Large intestine (tissue), 3 donors: Measurements from ENCODE around the gene RETREG2. TPM values are rescaled to one million over a fixed set of nuclear protein-coding genes. Genes with fewer than 3 reads are reported as not detected.

Experiments used
- DNase-seq, 2 donors: peaks; one replicate each; pipeline versions ENCODE4 v3.0.0 to v3.0.0-alpha.2; 2013
- H3K27ac ChIP-seq: one replicate; pipeline ENCODE4 v1.5.1; 2013; ENCODE audit warnings: low read length
- H3K27me3 ChIP-seq: 2 replicates; pipeline ENCODE4 v1.6.1; 2013; ENCODE audit warnings: low read length; ENCODE audit not compliant: control insufficient read depth, insufficient read depth
- H3K36me3 ChIP-seq: 2 replicates; pipeline ENCODE4 v1.6.1; 2013; ENCODE audit warnings: low read length; ENCODE audit not compliant: control insufficient read depth, insufficient read depth
- H3K4me1 ChIP-seq: one replicate; pipeline ENCODE4 v1.6.1; 2013; ENCODE audit warnings: low read length; ENCODE audit not compliant: control insufficient read depth, insufficient read depth
- H3K4me3 ChIP-seq: one replicate; pipeline ENCODE4 v1.5.1; 2013; ENCODE audit warnings: low read length
- H3K9me3 ChIP-seq: one replicate; pipeline ENCODE4 v1.6.1; 2013; ENCODE audit warnings: mild to moderate bottlenecking, low read depth, low read length, moderate library complexity; ENCODE audit not compliant: control insufficient read depth
- whole genome bisulfite sequencing: methylation state at CpG from one replicate; pipeline ENCODE4 v1.1.5; 2013; ENCODE audit warnings: low lambda C conversion rate; ENCODE audit not compliant: insufficient coverage; 5-methylcytosine and 5-hydroxymethylcytosine counted together
- polyA plus RNA-seq: library from polyadenylated mRNA; unstranded; fragments of 120-200 nt; gene quantifications from one replicate; pipeline ENCODE4 v1.2.1, GENCODE V29; 2013

The RETREG2 gene
- polyA plus RNA-seq, 1 donor = 82.0 TPM

DNA sequence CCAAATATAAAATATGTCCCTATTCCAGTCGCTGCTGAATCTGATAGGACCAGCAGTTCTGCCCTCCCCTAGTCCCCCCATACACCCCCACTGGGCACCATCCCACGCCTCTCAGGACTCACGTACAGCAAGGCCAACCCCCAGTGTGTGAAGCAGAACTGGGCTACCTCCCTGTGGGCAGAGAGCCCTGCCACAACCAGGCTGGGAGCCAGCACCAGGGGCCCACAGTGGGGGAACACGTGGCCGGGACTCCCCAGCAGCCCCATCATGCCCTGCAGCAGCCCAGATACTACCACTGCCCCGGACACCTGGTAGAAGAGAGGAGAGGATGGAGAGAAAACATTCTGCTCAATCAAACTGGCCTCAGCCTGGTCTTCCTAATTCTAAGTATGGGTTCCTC is 9.5 kb upstream of the RETREG2 start:
- no peaks in the 10 kb centered on the region for H3K9me3 ChIP-seq
- no peak overlapping the region for H3K27ac ChIP-seq
- peaks cover 21% of the 10 kb centered on the region for H3K36me3 ChIP-seq
- DNase-seq = no peak
- H3K27me3 ChIP-seq = no peaks in the 10 kb centered on the region
- peaks cover 22% of the 10 kb centered on the region for H3K4me1 ChIP-seq
- no CpG with 5 or more reads among the region's 6 CpGs for WGBS
- H3K4me3 ChIP-seq = no peak overlapping the region

DNA sequence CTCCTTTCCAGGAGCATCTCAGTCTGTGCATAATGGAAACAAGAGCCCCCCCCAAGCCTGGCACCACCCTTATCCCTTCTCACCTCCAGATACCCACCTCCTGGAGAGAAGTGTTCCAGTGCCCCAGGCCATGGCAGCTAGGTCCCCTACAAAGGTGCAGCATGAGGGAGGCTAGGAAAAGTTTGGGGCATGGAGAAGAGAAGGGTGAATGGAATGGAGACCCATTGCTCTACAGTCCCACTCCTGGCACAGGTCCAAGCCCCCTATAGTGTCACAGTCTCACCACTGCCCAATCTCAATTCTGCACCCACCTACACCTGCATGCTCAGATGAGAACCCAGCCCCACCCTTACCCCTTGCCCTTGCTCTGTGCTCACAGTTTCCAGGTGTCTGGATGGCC is 9.1 kb upstream of the RETREG2 start:
- H3K27me3 ChIP-seq = no peaks in the 10 kb centered on the region
- H3K4me1 ChIP-seq = peaks cover 22% of the 10 kb centered on the region
- no peak overlapping the region for H3K27ac ChIP-seq
- DNase-seq = no peak
- H3K4me3 ChIP-seq = no peak overlapping the region
- peaks cover 25% of the 10 kb centered on the region for H3K36me3 ChIP-seq
- H3K9me3 ChIP-seq = no peaks in the 10 kb centered on the region

DNA sequence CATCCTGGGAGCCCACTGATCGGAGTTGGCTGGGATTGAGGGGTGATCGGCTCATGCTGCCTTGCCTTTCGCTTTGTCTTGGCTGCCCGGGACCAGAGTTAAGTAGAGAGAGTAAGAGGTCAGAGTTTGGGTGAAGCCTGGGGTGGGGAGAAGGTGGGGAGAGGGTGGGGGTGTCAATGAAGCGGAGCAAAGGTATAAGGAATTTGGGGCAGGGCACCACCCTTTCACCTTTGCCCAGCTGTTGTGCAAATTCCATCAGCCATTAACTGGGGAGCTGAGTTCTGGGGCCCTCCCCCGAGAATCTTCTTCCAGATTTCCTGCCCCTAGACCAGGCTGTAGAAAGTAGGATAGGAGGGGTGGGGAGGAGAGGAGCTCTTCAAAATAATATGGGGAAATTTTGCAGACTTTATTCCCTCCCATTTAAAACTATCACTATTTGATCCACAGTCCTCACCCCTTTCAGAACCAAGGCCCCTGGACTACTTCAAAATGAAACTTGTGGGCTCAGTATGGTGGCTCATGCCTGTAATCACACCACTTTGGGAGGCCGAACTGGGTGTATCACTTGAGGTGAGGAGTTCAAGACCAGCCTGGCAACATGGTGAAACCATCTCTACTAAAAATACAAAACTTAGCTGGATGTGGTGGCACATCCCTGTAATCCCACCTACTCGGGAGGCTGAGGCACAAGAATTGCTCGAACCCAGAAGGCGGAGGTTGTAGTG is 8.0 kb upstream of the RETREG2 start, which contains the start of gene SLC23A3:
SLC23A3 (minus strand) TSS at position 100 of the 725 bp plus-strand sequence; CDS start at position 55, 45 bp downstream.
- WGBS = 100% methylated on average over 3 of the region's 10 CpGs
- Histone ChIP-seq H3K36me3 (peaks cover 37% of the 10 kb centered on the region), H3K27me3 (no peaks in the 10 kb centered on the region), H3K4me3 (no peak within 1 kb of the TSS), H3K9me3 (no peaks in the 10 kb centered on the region), H3K27ac (peak within 1 kb of the TSS; percentile 63), H3K4me1 (peaks cover 28% of the 10 kb centered on the region)
- DNase-seq = peak in 1 of 2 donors; percentile 62

DNA sequence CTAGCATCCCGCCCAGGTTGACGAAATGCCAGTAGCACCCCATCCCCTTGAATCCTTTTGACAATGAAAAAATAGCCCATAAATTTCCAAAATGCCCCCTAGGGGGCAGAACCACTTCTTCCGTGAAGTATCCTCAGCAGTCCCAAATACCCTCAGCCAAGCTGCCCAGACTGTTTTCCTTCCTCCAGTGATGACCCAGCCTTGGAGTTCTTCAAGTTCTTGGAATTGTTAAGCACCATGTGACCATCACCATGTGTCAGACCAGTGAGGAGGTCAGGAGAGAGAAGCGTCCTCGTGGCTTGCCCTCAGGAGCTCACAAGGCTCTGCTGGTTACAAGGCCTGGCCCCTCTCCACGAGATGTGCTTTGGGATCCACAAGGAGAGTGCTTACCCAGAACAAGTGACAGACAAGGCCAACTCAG is 6.8 kb upstream of the RETREG2 start:
- no peaks in the 10 kb centered on the region for H3K27me3 ChIP-seq
- no peaks in the 10 kb centered on the region for H3K9me3 ChIP-seq
- peaks cover 37% of the 10 kb centered on the region for H3K36me3 ChIP-seq
- no peak overlapping the region for H3K4me3 ChIP-seq
- peak; percentile 49 to 67 for DNase-seq
- WGBS = no CpG with 5 or more reads among the region's 6 CpGs
- H3K4me1 ChIP-seq = peaks cover 33% of the 10 kb centered on the region
- peak overlapping the region; percentile 51 for H3K27ac ChIP-seq

- Histone ChIP-seq H3K4me1 (peaks cover 33% of the 10 kb centered on the region), H3K4me3 (no peak overlapping the region), H3K27ac (no peak overlapping the region), H3K9me3 (no peaks in the 10 kb centered on the region), H3K36me3 (peaks cover 37% of the 10 kb centered on the region), H3K27me3 (no peaks in the 10 kb centered on the region)
- no peak for DNase-seq
- WGBS = no CpG with 5 or more reads among the region's 16 CpGs
Observed at GRCh38 chr2:219172231-219173154, 5.6 kb upstream of the RETREG2 start.

- Histone ChIP-seq H3K4me3 (no peak overlapping the region), H3K4me1 (peaks cover 33% of the 10 kb centered on the region), H3K27me3 (no peaks in the 10 kb centered on the region), H3K9me3 (no peaks in the 10 kb centered on the region), H3K27ac (no peak overlapping the region), H3K36me3 (peaks cover 37% of the 10 kb centered on the region)
- DNase-seq = no peak
- WGBS = no CpG with 5 or more reads among the region's 6 CpGs
Observed at GRCh38 chr2:219173176-219173575, 4.9 kb upstream of the RETREG2 start.

DNA sequence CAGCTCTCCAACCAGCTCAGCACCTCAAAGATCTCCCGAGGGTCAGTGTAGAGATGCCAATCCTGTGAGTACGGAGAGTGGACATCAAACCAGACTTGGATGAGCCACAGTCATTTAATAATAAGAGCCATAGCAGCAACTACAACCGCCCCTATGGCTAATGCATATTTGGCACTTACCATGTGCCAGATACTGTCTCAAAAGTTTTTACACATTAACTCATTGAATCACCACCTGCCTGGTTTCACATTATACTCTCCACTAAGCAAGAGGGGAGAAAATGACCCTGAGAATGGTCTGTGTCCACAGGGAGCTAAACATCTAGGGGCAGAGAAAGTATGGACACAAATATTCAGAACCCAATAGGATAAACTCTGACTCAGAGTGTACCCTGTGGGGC is 3.9 kb upstream of the RETREG2 start:
- Histone ChIP-seq H3K27ac (no peak overlapping the region), H3K27me3 (no peaks in the 10 kb centered on the region), H3K4me3 (no peak overlapping the region), H3K36me3 (peaks cover 37% of the 10 kb centered on the region), H3K4me1 (peaks cover 33% of the 10 kb centered on the region), H3K9me3 (no peaks in the 10 kb centered on the region)
- no peak for DNase-seq
- no CpG with 5 or more reads among the region's 3 CpGs for WGBS

- no peak overlapping the region for H3K27ac ChIP-seq
- no peaks in the 10 kb centered on the region for H3K27me3 ChIP-seq
- no peak overlapping the region for H3K4me3 ChIP-seq
- no peak for DNase-seq
- H3K4me1 ChIP-seq = peaks cover 32% of the 10 kb centered on the region
- WGBS = 90% methylated on average over 2 of the region's 7 CpGs
- peaks cover 41% of the 10 kb centered on the region for H3K36me3 ChIP-seq
- no peaks in the 10 kb centered on the region for H3K9me3 ChIP-seq
Observed at GRCh38 chr2:219174801-219175200, 3.3 kb upstream of the RETREG2 start.

DNA sequence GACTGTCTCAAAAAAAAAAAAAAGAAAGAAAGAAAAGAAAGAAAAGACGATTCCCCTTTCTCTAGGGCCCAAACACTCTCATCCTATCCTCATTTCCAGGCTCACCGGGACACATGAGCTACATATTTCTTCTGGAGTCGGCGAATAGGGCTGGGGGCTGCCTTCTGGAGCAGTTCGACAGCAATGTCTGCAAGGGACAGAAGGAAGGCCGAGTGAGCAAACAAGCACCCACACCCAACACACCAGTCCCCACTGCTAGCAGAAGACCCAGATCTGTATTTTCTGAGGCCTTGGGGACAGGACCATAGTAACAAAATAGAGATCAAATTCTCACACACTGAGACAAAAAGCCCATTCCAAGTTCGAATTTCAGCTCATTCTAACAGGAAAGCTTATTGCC is 2.6 kb upstream of the RETREG2 start:
- H3K27me3 ChIP-seq = no peaks in the 10 kb centered on the region
- H3K4me3 ChIP-seq = peak overlapping the region; percentile 70
- H3K4me1 ChIP-seq = peaks cover 27% of the 10 kb centered on the region
- no peaks in the 10 kb centered on the region for H3K9me3 ChIP-seq
- H3K36me3 ChIP-seq = peaks cover 48% of the 10 kb centered on the region
- no peak for DNase-seq
- WGBS = no CpG with 5 or more reads among the region's 7 CpGs
- no peak overlapping the region for H3K27ac ChIP-seq

GRCh38 chr2:219175928-219176817 is 1.9 kb upstream of the RETREG2 start:
- Histone ChIP-seq H3K36me3 (peaks cover 55% of the 10 kb centered on the region), H3K4me1 (peaks cover 21% of the 10 kb centered on the region), H3K9me3 (no peaks in the 10 kb centered on the region), H3K27me3 (no peaks in the 10 kb centered on the region), H3K4me3 (peak overlapping the region; percentile 70), H3K27ac (peak overlapping the region; percentile 98)
- WGBS = 80% methylated on average over 1 of the region's 45 CpGs
- DNase-seq = peak; percentile 34 to 67
